ENCODE measurements around the gene RCN2. TPM values are rescaled to one million over a fixed set of nuclear protein-coding genes. Genes with fewer than 3 reads are reported as not detected.

RCN2 gene
- total RNA-seq, 2 experiments from 2014 or later, result 21.8 to 21.9 TPM

GRCh38 chr15:77002954-77003912, 71.7 kb downstream of the RCN2 start:
- no peak for TF ChIP-seq CTCF (IDR thresholded peaks at IDR 0.05)
- POLR2A ChIA-PET, result interaction anchor here (1.0 to 3.0 kb wide), 4 partner anchors 9 to 25 kb away, joined by 3 to 11 read pairs (median 4); no protein-coding TSS in a partner anchor
- ATAC-seq, result peak; percentile 81

More at GRCh38 chr15:77002954-77003912, 71.7 kb downstream of the RCN2 start:
- intact Hi-C loops (cut with micrococcal nuclease), result no loop called here
- Mint-ChIP-seq H3K4me1 (ENCODE audit: low read depth) (peaks cover 85% of the 10 kb centered on the region), H3K27ac (peak overlapping the region; percentile 93), H3K27me3 (no peaks in the 10 kb centered on the region), H3K4me3 (peak overlapping the region; percentile 59), H3K36me3 (ENCODE audit: low read depth) (peaks cover 72% of the 10 kb centered on the region), H3K9me3 (peaks cover 4% of the 10 kb centered on the region)
- CTCF ChIA-PET, result interaction anchor here (0.7 to 5.0 kb wide), 3 partner anchors 19 to 31 kb away, joined by 3 to 33 read pairs (median 3); no protein-coding TSS in a partner anchor
- peak; percentile 91 for DNase-seq

Other genes starting within 250 kb of the RCN2 start
- gene SCAPER, start 26.4 kb upstream of the RCN2 start, total RNA-seq, result 10 to 100 TPM; 31.4 to 32.7 TPM
- gene PSTPIP1, start 63.4 kb downstream of the RCN2 start, total RNA-seq, result 100 to 1,000 TPM; 113 to 121 TPM
- gene TSPAN3, start 139.4 kb downstream of the RCN2 start, total RNA-seq, result 10 to 100 TPM; 25.6 to 27.0 TPM

All from activated CD8-positive, alpha-beta T cell treated with anti-CD3 and anti-CD28 coated beads for 36 hours (primary cell).